Thoracic aorta (tissue), 2 donors: ENCODE results near the gene PMEL. TPM values are rescaled to one million over a fixed set of nuclear protein-coding genes. Genes with fewer than 3 reads are reported as not detected.
"Not testable (repeated sequence)": the region's sequence is repeated elsewhere in the genome, so short reads cannot be mapped to it uniquely, and the experiment has no call there.

Experiments
- ATAC-seq: fragments of 150-250 bp; one replicate; pipeline ENCODE4 v1.8.0; 2017; ENCODE audit warnings: low read depth; ENCODE audit not compliant: insufficient number of reproducible peaks, low FRiP score
- DNase-seq: peaks from one replicate; pipeline ENCODE4 v3.0.0-alpha.2; 2020; ENCODE audit warnings: low spot score
- H3K27ac ChIP-seq, 2 donors: fragments of 200-600 bp; sonication (generic); 1 replicate in 1 of 2; 2 replicates in 1 of 2; pipeline ENCODE4 v1.5.1; 2016; ENCODE audit warnings: mild to moderate bottlenecking in 2 of 2, moderate library complexity in 2 of 2
- H3K27me3 ChIP-seq: fragments of 200-600 bp; sonication (generic); replicated peaks from 2 replicates; pipeline ENCODE4 v1.6.0; 2016; ENCODE audit warnings: mild to moderate bottlenecking; ENCODE audit not compliant: insufficient read depth
- H3K36me3 ChIP-seq: fragments of 200-600 bp; sonication (generic); one replicate; pipeline ENCODE4 v1.5.1; 2016
- H3K4me1 ChIP-seq, 2 donors: fragments of 200-600 bp; sonication (generic); 1 replicate in 1 of 2; 2 replicates in 1 of 2; pipeline versions ENCODE4 v1.5.1 to v1.6.0; 2016; ENCODE audit warnings: low read depth in 2 of 2, mild to moderate bottlenecking in 1 of 2; ENCODE audit not compliant: control insufficient read depth in 1 of 2
- H3K4me3 ChIP-seq: fragments of 200-600 bp; sonication (generic); 2 replicates; pipeline ENCODE4 v1.5.1; 2016; ENCODE audit warnings: mild to moderate bottlenecking
- H3K9me3 ChIP-seq: fragments of 200-600 bp; sonication (generic); 2 replicates; pipeline ENCODE4 v1.5.1; 2016
- CTCF ChIP-seq: fragments of 200-600 bp; sonication (generic); IDR thresholded peaks from one replicate; pipeline ENCODE4 v1.5.1; 2019; ENCODE audit warnings: antibody characterized with exemption
- total RNA-seq, 2 donors: library from RNA; depleted of rRNA; stranded (reverse); fragments of >200 nt; gene quantifications; one replicate each; pipeline versions ENCODE4 v1.1.0 to v1.2.3, GENCODE V29; 2016

PMEL gene
- total RNA-seq, 2 donors from 2014 or later, result 0.99 TPM; not detected in 1

GRCh38 chr12:55926738-55927587 is 38.9 kb downstream of the PMEL start:
- TF ChIP-seq CTCF, result peak; percentile 72
- DNase-seq (peak; percentile 64), ATAC-seq (peak; percentile 81)

GRCh38 chr12:55925870-55926737 is 39.7 kb downstream of the PMEL start:
- H3K4me1 ChIP-seq, result peaks cover 22 to 53% of the 10 kb centered on the region in 2 donors
- H3K27me3 ChIP-seq, result no peaks in the 10 kb centered on the region
- H3K27ac ChIP-seq, result peak overlapping the region; percentile 84 to 93
- ATAC-seq (no peak), DNase-seq (no peak)
- H3K4me3 ChIP-seq, result peak overlapping the region; percentile 81
- no peaks in the 10 kb centered on the region for H3K9me3 ChIP-seq
- H3K36me3 ChIP-seq, result no peaks in the 10 kb centered on the region
- no peak for TF ChIP-seq CTCF

More at GRCh38 chr12:55926738-55927587, 38.9 kb downstream of the PMEL start:
- H3K9me3 ChIP-seq, result no peaks in the 10 kb centered on the region
- H3K36me3 ChIP-seq, result no peaks in the 10 kb centered on the region
- no peaks in the 10 kb centered on the region for H3K27me3 ChIP-seq
- peak overlapping the region; percentile 81 for H3K4me3 ChIP-seq
- H3K4me1 ChIP-seq, result peaks cover 19 to 49% of the 10 kb centered on the region in 2 donors
- H3K27ac ChIP-seq, result peak overlapping the region; percentile 84 to 93

GRCh38 chr12:55925371-55925770 is 40.5 kb downstream of the PMEL start:
- no peak for TF ChIP-seq CTCF
- Histone ChIP-seq H3K4me3 (no peak overlapping the region), H3K9me3 (no peaks in the 10 kb centered on the region), H3K4me1 (peaks cover 25 to 53% of the 10 kb centered on the region in 2 donors), H3K27me3 (no peaks in the 10 kb centered on the region), H3K36me3 (no peaks in the 10 kb centered on the region), H3K27ac (no peak overlapping the region)
- ATAC-seq, result no peak
- no peak for DNase-seq

GRCh38 chr12:55923648-55924047 is 42.2 kb downstream of the PMEL start:
- not testable (repeated sequence) for ATAC-seq, DNase-seq
- peaks cover 23 to 45% of the 10 kb centered on the region in 2 donors for H3K4me1 ChIP-seq

GRCh38 chr12:55922126-55922525 is 43.7 kb downstream of the PMEL start:
- Histone ChIP-seq H3K27me3 (no peaks in the 10 kb centered on the region), H3K4me3 (no peak overlapping the region), H3K9me3 (no peaks in the 10 kb centered on the region), H3K4me1 (peaks cover 19 to 37% of the 10 kb centered on the region in 2 donors), H3K27ac (peak overlapping the region; percentile 43 to 53), H3K36me3 (no peaks in the 10 kb centered on the region)
- no peak for DNase-seq
- TF ChIP-seq CTCF, result no peak
- ATAC-seq, result no peak

More at GRCh38 chr12:55923648-55924047, 42.2 kb downstream of the PMEL start:
- H3K9me3 ChIP-seq, H3K27ac ChIP-seq, H3K4me3 ChIP-seq, H3K36me3 ChIP-seq, H3K27me3 ChIP-seq: not testable (repeated sequence)

GRCh38 chr12:55919032-55919431 is 46.8 kb downstream of the PMEL start:
- ATAC-seq, H3K4me3 ChIP-seq, H3K27me3 ChIP-seq, H3K27ac ChIP-seq, H3K36me3 ChIP-seq, H3K9me3 ChIP-seq, DNase-seq: not testable (repeated sequence)
- peaks cover 11 to 27% of the 10 kb centered on the region in 2 donors for H3K4me1 ChIP-seq
